Endothelial cell of umbilical vein (primary cell): ENCODE measurements around the gene POLR2L. TPM values are rescaled to one million over a fixed set of nuclear protein-coding genes. Genes with fewer than 3 reads are reported as not detected.

ENCODE experiments used
- BruUV-seq: library from RNA; stranded (reverse); fragments of 400-500 nt; replicated peaks from 2 replicates; lab custom pipeline; 2021; lab: Mats Ljungman, UMichigan
- CTCF ChIA-PET: fragments of 300-600, 350-600 bp; sonication (Branson Sonifier 250); formaldehyde crosslinking; loops from one replicate; lab custom pipeline; 2021; ENCODE audit warnings: antibody characterized with exemption, inconsistent platforms; lab: Charles Lee
- POLR2A ChIA-PET: fragments of 300-600, 350-600 bp; sonication (Branson Sonifier 250); formaldehyde crosslinking; loops from one replicate; lab custom pipeline; 2021; ENCODE audit warnings: antibody characterized with exemption, inconsistent platforms; lab: Charles Lee
- DNase-seq: peaks from one replicate; pipeline ENCODE4 v3.0.0-alpha.2; 2011; ENCODE audit warnings: low read depth, low spot score
- FAIRE-seq: peaks from 2 replicates; lab custom pipeline; 2011; peaks lifted over from hg19 to GRCh38; lab: Jason Lieb, UNC
- H2AFZ ChIP-seq: 2 replicates; pipeline ENCODE4 v1.6.0; 2012; ENCODE audit warnings: low read depth, low read length, control low read depth, inconsistent platforms
- H3K27ac ChIP-seq: 2 replicates; pipeline ENCODE4 v1.5.1; 2011; ENCODE audit warnings: low read depth, mild to moderate bottlenecking, control low read depth, low read length, moderate library complexity; ENCODE audit not compliant: insufficient read depth
- H3K27me3 ChIP-seq, 2 experiments: 2 replicates each; pipeline versions ENCODE4 v1.6.0 to v1.6.1; 2011; ENCODE audit warnings: low read length in 2 of 2, mixed read lengths in 1 of 2; ENCODE audit not compliant: control insufficient read depth in 2 of 2, insufficient read depth in 2 of 2
- H3K36me3 ChIP-seq, 2 experiments: 2 replicates in 1 of 2; 3 replicates in 1 of 2; pipeline ENCODE4 v1.5.1; 2011; ENCODE audit warnings: low read length in 2 of 2, mild to moderate bottlenecking in 1 of 2, moderate library complexity in 1 of 2; ENCODE audit not compliant: control insufficient read depth in 2 of 2, insufficient read depth in 2 of 2; ENCODE audit errors: extremely low read depth in 1 of 2
- H3K4me1 ChIP-seq: 3 replicates; pipeline ENCODE4 v1.5.1; 2011; ENCODE audit warnings: mild to moderate bottlenecking, low read length; ENCODE audit not compliant: control insufficient read depth, insufficient read depth; ENCODE audit errors: extremely low read depth
- H3K4me2 ChIP-seq: 2 replicates; pipeline ENCODE4 v1.6.1; 2011; ENCODE audit warnings: low read length, control low read depth, mixed read lengths; ENCODE audit not compliant: insufficient read depth
- H3K4me3 ChIP-seq, 3 experiments: fragments of 200-600 bp in 1 of 3; sonication (generic), shearing (Covaris generic) in 1 of 3; replicated peaks in 1 of 3; 2 replicates each; pipeline ENCODE4 v1.5.1; 2011 to 2016; ENCODE audit warnings: control low read depth in 3 of 3, low read length in 3 of 3, mild to moderate bottlenecking in 2 of 3, inconsistent platforms in 1 of 3, low read depth in 1 of 3, moderate library complexity in 1 of 3; ENCODE audit not compliant: insufficient read depth in 1 of 3
- H3K79me2 ChIP-seq: 2 replicates; pipeline ENCODE4 v1.6.0; 2012; ENCODE audit warnings: low read length, inconsistent platforms; ENCODE audit not compliant: control insufficient read depth, insufficient read depth
- H3K9ac ChIP-seq: replicated peaks from 2 replicates; pipeline ENCODE3; 2011; ENCODE audit warnings: low read length, control low read depth; ENCODE audit not compliant: insufficient read depth; ENCODE audit errors: extremely low read depth
- H3K9me1 ChIP-seq: replicated peaks from 3 replicates; pipeline ENCODE4 v1.6.0; 2011; ENCODE audit warnings: mild to moderate bottlenecking, low read length; ENCODE audit not compliant: control insufficient read depth, insufficient read depth; ENCODE audit errors: extremely low read depth
- H3K9me3 ChIP-seq: replicated peaks from 2 replicates; pipeline ENCODE4 v1.5.1; 2012; ENCODE audit warnings: low read length, inconsistent platforms; ENCODE audit not compliant: control insufficient read depth, insufficient read depth
- H4K20me1 ChIP-seq: replicated peaks from 2 replicates; pipeline ENCODE3; 2011; ENCODE audit warnings: mild to moderate bottlenecking, low read length; ENCODE audit not compliant: control insufficient read depth, insufficient read depth; ENCODE audit errors: extremely low read depth
- CTCF ChIP-seq, 2 donors: IDR thresholded peaks; 1 replicate in 1 of 2; 2 replicates in 1 of 2; pipeline ENCODE4 v1.5.1; 2011; ENCODE audit warnings: low read length in 2 of 2, mild to moderate bottlenecking in 2 of 2, moderate library complexity in 2 of 2, control low read depth in 1 of 2, inconsistent platforms in 1 of 2, low read depth in 1 of 2; ENCODE audit not compliant: insufficient read depth in 1 of 2; ENCODE audit errors: extremely low read depth in 1 of 2
- EZH2 ChIP-seq: IDR thresholded peaks from 2 replicates; pipeline ENCODE4 v1.6.1; 2012; ENCODE audit warnings: borderline replicate concordance, low read depth, mild to moderate bottlenecking, moderate library complexity, low read length, inconsistent platforms; ENCODE audit not compliant: severe bottlenecking
- GATA2 ChIP-seq: IDR thresholded peaks from 2 replicates; pipeline ENCODE4 v1.7.0; 2011; ENCODE audit warnings: low read depth, mild to moderate bottlenecking, moderate library complexity, mixed read lengths, low read length; ENCODE audit not compliant: insufficient read length, insufficient read depth
- JUN ChIP-seq: IDR thresholded peaks from 2 replicates; pipeline ENCODE4 v1.6.1; 2011; ENCODE audit warnings: borderline replicate concordance, low read depth; ENCODE audit not compliant: insufficient read length, insufficient read depth
- MYC ChIP-seq: IDR thresholded peaks from one replicate; pipeline ENCODE4 v1.6.1; 2011; ENCODE audit warnings: mild to moderate bottlenecking, low read depth, low read length
- POLR2A ChIP-seq: IDR thresholded peaks from 2 replicates; pipeline ENCODE4 v1.6.1; 2012; ENCODE audit warnings: low read depth, mild to moderate bottlenecking, control low read depth, low read length
- POLR2AphosphoS5 ChIP-seq: IDR thresholded peaks from 2 replicates; pipeline ENCODE4 v1.6.1; 2012; ENCODE audit warnings: low read depth, mild to moderate bottlenecking, control low read depth, low read length, moderate library complexity; ENCODE audit not compliant: insufficient read depth
- dilution Hi-C: fragments of 300-500 bp; cut with MboI; formaldehyde crosslinking; loops from one replicate; pipeline ENCODE4 v1.15.0; 2019; ENCODE audit warnings: low sequenced_read_pairs; ENCODE audit not compliant: extremely low pct_ligation_motif_present
- intact Hi-C: fragments of 100-400 bp; cut with micrococcal nuclease; formaldehyde crosslinking; loops from one replicate; pipeline ENCODE4 v1.10.0; 2022
- polyA plus RNA-seq, 4 experiments: library from polyadenylated mRNA; depleted of rRNA in 3 of 4; stranded (reverse) in 3 of 4; unstranded in 1 of 4; fragments of >200 nt; gene quantifications; 2 replicates each; pipeline versions ENCODE4 v1.2.1 to v1.2.3, GENCODE V29; 2011 to 2012; ENCODE audit warnings: missing spikeins in 1 of 4
- total RNA-seq: library from RNA; stranded (reverse); gene quantifications from 2 replicates; pipeline ENCODE4 v1.2.3, GENCODE V29; 2021
- TF ChIP-seq, protein P1 (sequence below): IDR thresholded peaks from 2 replicates; pipeline ENCODE4 v1.6.1; 2011; ENCODE audit not compliant: insufficient read depth, insufficient read length

Gene POLR2L
- total and polyA plus RNA-seq, 2 donors (not counting 3 experiments of a cell fraction or from before 2014, with no cell fraction given), result 146 to 259 TPM

GRCh38 chr11:860234-861104 lies 18.1 kb upstream of the POLR2L start:
- no peaks in the 10 kb centered on the region for H4K20me1 ChIP-seq
- TF ChIP-seq, protein P1, sequence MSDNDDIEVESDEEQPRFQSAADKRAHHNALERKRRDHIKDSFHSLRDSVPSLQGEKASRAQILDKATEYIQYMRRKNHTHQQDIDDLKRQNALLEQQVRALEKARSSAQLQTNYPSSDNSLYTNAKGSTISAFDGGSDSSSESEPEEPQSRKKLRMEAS, result no peak
- no peak for TF ChIP-seq MYC
- TF ChIP-seq POLR2AphosphoS5, result no peak
- TF ChIP-seq CTCF (IDR thresholded peaks at IDR 0.05; ENCODE audit: extremely low read depth in 1 of 2, insufficient read depth in 1 of 2, low read depth in 1 of 2, low read length in 2 of 2), result no peak
- TF ChIP-seq EZH2, result no peak
- TF ChIP-seq POLR2A, result no peak
- TF ChIP-seq JUN, result no peak
- TF ChIP-seq GATA2, result no peak
- no peak for DNase-seq
- no peak overlapping the region for H3K9ac ChIP-seq
- H3K4me3 ChIP-seq, result no peak overlapping the region
- no peaks in the 10 kb centered on the region for H3K4me1 ChIP-seq
- dilution Hi-C loops (no loop called here), intact Hi-C loops (no loop called here)
- H3K27ac ChIP-seq, result no peak overlapping the region
- POLR2A ChIA-PET, result no interaction called here
- no peaks in the 10 kb centered on the region for H3K79me2 ChIP-seq
- peaks cover 0 to 6% of the 10 kb centered on the region in 2 experiments for H3K36me3 ChIP-seq
- H3K9me1 ChIP-seq, result no peaks in the 10 kb centered on the region
- H3K4me2 ChIP-seq, result no peak overlapping the region
- no peak overlapping the region for H2AFZ ChIP-seq
- H3K9me3 ChIP-seq, result no peaks in the 10 kb centered on the region
- CTCF ChIA-PET, result interaction anchor here (0.7 to 1.1 kb wide), 2 partner anchors 20 to 38 kb away, joined by 3 to 4 read pairs; no protein-coding TSS in a partner anchor
- no peaks in the 10 kb centered on the region for H3K27me3 ChIP-seq
- FAIRE-seq, result no peak
- BruUV-seq, result no TSS peak
